Ectodermal cell (in vitro differentiated cells): Measurements from ENCODE around the gene IL1R2.

Experiments used
- H3K27ac ChIP-seq: 2 replicates; pipeline ENCODE4 v1.7.0; 2013; ENCODE audit warnings: mild to moderate bottlenecking, low read depth, low read length; ENCODE audit not compliant: insufficient read depth, poor library complexity, severe bottlenecking
- H3K27me3 ChIP-seq: 2 replicates; pipeline ENCODE4 v1.7.0; 2013; ENCODE audit warnings: mild to moderate bottlenecking, low read length; ENCODE audit not compliant: insufficient read depth, control insufficient read depth, poor library complexity, severe bottlenecking
- H3K36me3 ChIP-seq: one replicate; pipeline ENCODE4 v1.7.0; 2013; ENCODE audit warnings: low read length; ENCODE audit not compliant: control insufficient read depth, insufficient read depth
- H3K4me1 ChIP-seq: one replicate; pipeline ENCODE4 v1.7.0; 2013; ENCODE audit warnings: low read length; ENCODE audit not compliant: control insufficient read depth, insufficient read depth
- H3K4me3 ChIP-seq: 2 replicates; pipeline ENCODE4 v1.7.0; 2013; ENCODE audit warnings: low read depth, low read length, control low read depth; ENCODE audit not compliant: insufficient read depth
- H3K9me3 ChIP-seq: 2 replicates; pipeline ENCODE4 v1.7.0; 2013; ENCODE audit warnings: mild to moderate bottlenecking, low read length, moderate library complexity; ENCODE audit not compliant: control insufficient read depth
- WGBS, 2 experiments: methylation state at CpG; one replicate each; pipeline ENCODE4 v1.1.7; 2013; ENCODE audit warnings: missing lambda C conversion rate in 2 of 2; 5-methylcytosine and 5-hydroxymethylcytosine counted together

Gene IL1R2

DNA sequence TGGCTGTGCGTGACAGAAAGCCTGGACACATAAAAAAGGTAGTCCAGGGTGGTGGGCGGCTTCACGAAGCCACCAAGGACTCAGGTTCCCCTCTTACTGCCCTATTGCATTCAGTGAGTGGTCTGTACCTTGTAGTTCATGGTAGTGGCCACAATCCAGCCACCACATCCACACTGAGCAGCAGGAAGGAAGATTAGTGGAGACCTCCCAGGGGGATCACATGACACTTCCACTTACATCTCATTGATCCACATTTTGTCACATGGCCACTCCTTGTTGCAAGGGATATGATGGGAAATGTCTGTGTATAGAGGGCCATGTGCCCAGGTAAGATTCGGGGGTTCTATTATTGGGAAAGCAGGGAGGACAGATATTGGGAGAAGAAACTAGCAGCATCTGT is 13.7 kb downstream of the IL1R2 start:
- Histone ChIP-seq H3K4me1 (no peaks in the 10 kb centered on the region), H3K27me3 (no peaks in the 10 kb centered on the region), H3K9me3 (no peaks in the 10 kb centered on the region), H3K27ac (no peak overlapping the region), H3K36me3 (no peaks in the 10 kb centered on the region), H3K4me3 (no peak overlapping the region)
- WGBS, 2 experiments: 96 to 97% methylated on average over 4 of the region's 4 CpGs

GRCh38 chr2:102005989-102006885 is 14.5 kb downstream of the IL1R2 start:
- H3K36me3 ChIP-seq: no peaks in the 10 kb centered on the region
- H3K27me3 ChIP-seq: no peaks in the 10 kb centered on the region
- 78% methylated on average over 15 of the region's 15 CpGs for WGBS, 2 experiments
- H3K27ac ChIP-seq: no peak overlapping the region
- no peaks in the 10 kb centered on the region for H3K9me3 ChIP-seq
- no peaks in the 10 kb centered on the region for H3K4me1 ChIP-seq
- no peak overlapping the region for H3K4me3 ChIP-seq

- Histone ChIP-seq H3K9me3 (no peaks in the 10 kb centered on the region), H3K36me3 (no peaks in the 10 kb centered on the region), H3K27me3 (no peaks in the 10 kb centered on the region), H3K4me1 (no peaks in the 10 kb centered on the region), H3K4me3 (no peak overlapping the region), H3K27ac (no peak overlapping the region)
- WGBS, 2 experiments: 91 to 94% methylated on average over 11 of the region's 11 CpGs
Observed at GRCh38 chr2:102006886-102007278, 15.1 kb downstream of the IL1R2 start.

- H3K27ac ChIP-seq: no peak overlapping the region
- H3K27me3 ChIP-seq: no peaks in the 10 kb centered on the region
- H3K4me1 ChIP-seq: no peaks in the 10 kb centered on the region
- no peaks in the 10 kb centered on the region for H3K9me3 ChIP-seq
- no peaks in the 10 kb centered on the region for H3K36me3 ChIP-seq
- no peak overlapping the region for H3K4me3 ChIP-seq
- WGBS, 2 experiments: 77 to 84% methylated on average over 12 of the region's 12 CpGs
Observed at GRCh38 chr2:102008490-102008889, 16.7 kb downstream of the IL1R2 start.

DNA sequence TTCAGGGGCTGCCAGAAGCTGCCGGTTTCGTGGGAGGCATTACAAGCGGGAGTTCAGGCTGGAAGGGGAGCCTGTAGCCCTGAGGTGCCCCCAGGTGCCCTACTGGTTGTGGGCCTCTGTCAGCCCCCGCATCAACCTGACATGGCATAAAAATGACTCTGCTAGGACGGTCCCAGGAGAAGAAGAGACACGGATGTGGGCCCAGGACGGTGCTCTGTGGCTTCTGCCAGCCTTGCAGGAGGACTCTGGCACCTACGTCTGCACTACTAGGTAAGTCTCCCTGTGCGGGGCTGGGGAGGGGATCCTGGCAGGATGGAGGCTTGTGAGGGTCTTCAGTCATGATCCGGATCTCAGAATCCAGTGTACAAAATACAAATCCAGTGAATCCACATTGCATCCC is 17.8 kb downstream of the IL1R2 start:
- Histone ChIP-seq H3K4me1 (no peaks in the 10 kb centered on the region), H3K27ac (no peak overlapping the region)
- 93 to 95% methylated on average over 10 of the region's 10 CpGs for WGBS, 2 experiments

GRCh38 chr2:102010902-102011301 is 19.1 kb downstream of the IL1R2 start:
- H3K9me3 ChIP-seq: no peaks in the 10 kb centered on the region
- no peaks in the 10 kb centered on the region for H3K36me3 ChIP-seq
- H3K27ac ChIP-seq: no peak overlapping the region
- 89% methylated on average over 5 to 6 of the region's 6 CpGs for WGBS, 2 experiments
- H3K4me1 ChIP-seq: no peaks in the 10 kb centered on the region
- no peaks in the 10 kb centered on the region for H3K27me3 ChIP-seq
- H3K4me3 ChIP-seq: no peak overlapping the region

More for the DNA sequence above, 17.8 kb downstream of the IL1R2 start:
- Histone ChIP-seq H3K4me3 (no peak overlapping the region), H3K27me3 (no peaks in the 10 kb centered on the region), H3K9me3 (no peaks in the 10 kb centered on the region), H3K36me3 (no peaks in the 10 kb centered on the region)

- H3K36me3 ChIP-seq: no peaks in the 10 kb centered on the region
- no peaks in the 10 kb centered on the region for H3K9me3 ChIP-seq
- 94 to 96% methylated on average over 3 to 4 of the region's 4 CpGs for WGBS, 2 experiments
- H3K27me3 ChIP-seq: no peaks in the 10 kb centered on the region
- no peak overlapping the region for H3K4me3 ChIP-seq
- H3K27ac ChIP-seq: no peak overlapping the region
- H3K4me1 ChIP-seq: no peaks in the 10 kb centered on the region
Observed at GRCh38 chr2:102012061-102012614, 20.4 kb downstream of the IL1R2 start.

- H3K27ac ChIP-seq: no peak overlapping the region
- 91 to 95% methylated on average over 5 of the region's 5 CpGs for WGBS, 2 experiments
- H3K9me3 ChIP-seq: no peaks in the 10 kb centered on the region
- H3K4me1 ChIP-seq: no peaks in the 10 kb centered on the region
- no peaks in the 10 kb centered on the region for H3K36me3 ChIP-seq
- no peaks in the 10 kb centered on the region for H3K27me3 ChIP-seq
- no peak overlapping the region for H3K4me3 ChIP-seq
Observed at GRCh38 chr2:102013206-102014040, 21.7 kb downstream of the IL1R2 start.

DNA sequence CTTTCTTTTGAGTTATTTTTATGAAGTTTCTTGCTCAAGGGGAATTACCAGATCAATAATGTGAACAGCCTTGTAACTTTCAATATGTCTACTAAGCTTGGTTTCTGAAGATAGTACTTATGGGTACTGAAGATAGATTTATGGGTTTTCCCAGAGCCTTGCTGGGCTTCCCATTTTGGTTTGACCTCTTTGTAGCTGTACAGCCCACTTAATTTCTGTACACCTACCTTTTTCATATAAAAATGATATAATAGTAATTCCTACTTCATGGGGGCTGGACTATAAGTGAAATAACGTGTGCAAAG is 22.2 kb downstream of the IL1R2 start:
- H3K27me3 ChIP-seq: no peaks in the 10 kb centered on the region
- WGBS, 2 experiments: 95 to 100% methylated on average over 1 of the region's 1 CpG
- no peaks in the 10 kb centered on the region for H3K4me1 ChIP-seq
- no peaks in the 10 kb centered on the region for H3K36me3 ChIP-seq
- no peaks in the 10 kb centered on the region for H3K9me3 ChIP-seq
- H3K27ac ChIP-seq: no peak overlapping the region
- H3K4me3 ChIP-seq: no peak overlapping the region

DNA sequence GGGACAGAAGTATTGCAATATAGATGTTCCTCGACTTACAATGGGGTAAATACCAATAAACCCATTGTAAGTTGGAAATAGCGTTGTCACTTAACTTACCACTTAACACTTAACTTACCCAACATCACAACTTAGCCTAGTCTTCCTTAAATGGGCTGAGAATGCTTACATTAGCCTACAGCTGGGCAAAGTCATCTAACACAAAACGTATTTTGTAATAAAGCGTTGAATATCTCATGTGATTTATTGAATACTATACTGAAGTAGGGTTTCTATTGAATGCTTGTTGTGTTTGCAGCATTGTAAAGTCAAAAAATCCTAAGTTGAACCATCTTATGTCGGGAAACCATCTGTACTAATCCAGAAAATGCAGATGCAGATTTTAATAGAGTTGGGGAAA is 23.6 kb downstream of the IL1R2 start:
- no peaks in the 10 kb centered on the region for H3K4me1 ChIP-seq
- H3K9me3 ChIP-seq: no peaks in the 10 kb centered on the region
- no peak overlapping the region for H3K27ac ChIP-seq
- H3K27me3 ChIP-seq: no peaks in the 10 kb centered on the region
- no peak overlapping the region for H3K4me3 ChIP-seq
- H3K36me3 ChIP-seq: no peaks in the 10 kb centered on the region
- 96 to 97% methylated on average over 5 of the region's 5 CpGs for WGBS, 2 experiments
